ENCODE measurements around the gene SPATS2. TPM values are rescaled to one million over a fixed set of nuclear protein-coding genes. Genes with fewer than 3 reads are reported as not detected.

The SPATS2 gene
- total RNA-seq, 1 experiment from 2014 or later, result 43.1 TPM

DNA sequence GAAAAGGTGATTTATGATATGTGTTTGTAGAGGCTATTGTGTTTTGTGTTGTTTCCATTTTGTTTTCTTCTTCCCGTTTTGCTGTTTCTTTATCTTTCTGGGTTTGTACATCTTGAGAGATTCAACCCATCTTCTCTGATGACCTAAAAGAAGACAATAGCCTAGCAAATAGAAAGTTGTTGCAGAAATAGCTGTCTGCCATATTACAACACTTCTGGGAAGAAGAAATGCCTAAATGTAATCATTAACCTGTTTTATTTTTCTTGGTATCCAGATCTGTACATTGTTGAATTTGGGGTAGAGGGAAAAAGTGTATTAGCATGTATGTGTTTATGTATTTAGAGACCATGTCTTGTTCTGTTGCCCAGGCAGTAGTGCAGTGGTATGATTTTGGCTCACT is 50.3 kb downstream of the SPATS2 start:
- Mint-ChIP-seq H3K4me1 (ENCODE audit: low read depth, unreplicated experiment) (peaks cover 48% of the 10 kb centered on the region), H3K9me3 (ENCODE audit: unreplicated experiment) (no peaks in the 10 kb centered on the region), H3K27ac (ENCODE audit: unreplicated experiment) (peak overlapping the region; percentile 36), H3K4me3 (ENCODE audit: unreplicated experiment) (no peak overlapping the region), H3K36me3 (ENCODE audit: insufficient read depth, unreplicated experiment) (no peaks in the 10 kb centered on the region), H3K27me3 (ENCODE audit: insufficient read depth, unreplicated experiment) (no peaks in the 10 kb centered on the region)
- ChIA-PET CTCF (no interaction called here), POLR2A (interaction anchor here (1.9 kb wide), 1 partner anchor 50 kb away, joined by 8 read pairs; the partner anchor contains the start of gene SPATS2)
- Histone ChIP-seq H3K4me1 (peaks cover 64% of the 10 kb centered on the region), H3K36me3 (ENCODE audit: control insufficient read depth, insufficient read depth, low read length) (no peaks in the 10 kb centered on the region), H3K27me3 (replicated peaks; ENCODE audit: control insufficient read depth, insufficient read depth, low read length) (no peaks in the 10 kb centered on the region), H3K9me3 (no peaks in the 10 kb centered on the region), H3K4me3 (ENCODE audit: low read depth, low read length) (no peak overlapping the region)
- TF ChIP-seq CTCF (IDR thresholded peaks at IDR 0.05; ENCODE audit: insufficient read depth in 1 of 2, low read depth in 1 of 2, low read length in 1 of 2, severe bottlenecking in 1 of 2, unreplicated experiment in 1 of 2), result no peak
- BruUV-seq (replicated peaks), result no TSS peak
- DNase-seq, result no peak
- intact Hi-C loops (cut with micrococcal nuclease; ENCODE audit: unreplicated experiment), result no loop called here

DNA sequence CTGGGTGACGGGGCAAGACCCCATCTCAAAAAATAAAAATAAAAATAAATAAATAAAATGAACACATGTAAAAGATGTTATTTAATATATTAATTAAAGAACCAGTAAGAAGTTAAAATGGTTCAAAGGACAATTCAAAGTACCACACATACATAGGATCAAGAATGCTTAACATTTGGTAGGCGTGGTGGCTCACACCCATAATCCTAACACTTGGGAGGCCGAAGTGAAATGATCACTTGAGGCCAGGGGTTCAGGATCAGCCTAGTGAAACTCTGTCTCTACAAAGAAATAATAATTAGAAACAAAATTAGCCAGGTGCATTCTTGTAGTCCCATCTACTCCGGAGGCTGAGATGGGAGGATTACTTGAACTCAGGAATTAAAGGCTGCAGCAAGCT is 53.3 kb downstream of the SPATS2 start:
- H3K4me3 ChIP-seq (ENCODE audit: low read depth, low read length), result no peak overlapping the region
- Mint-ChIP-seq H3K9me3 (ENCODE audit: unreplicated experiment) (no peaks in the 10 kb centered on the region), H3K4me1 (ENCODE audit: low read depth, unreplicated experiment) (peaks cover 43% of the 10 kb centered on the region), H3K27ac (ENCODE audit: unreplicated experiment) (peak overlapping the region; percentile 40), H3K4me3 (ENCODE audit: unreplicated experiment) (no peak overlapping the region), H3K36me3 (ENCODE audit: insufficient read depth, unreplicated experiment) (peaks cover under 1% of the 10 kb centered on the region), H3K27me3 (ENCODE audit: insufficient read depth, unreplicated experiment) (no peaks in the 10 kb centered on the region)
- TF ChIP-seq CTCF (IDR thresholded peaks at IDR 0.05; ENCODE audit: insufficient read depth in 1 of 2, low read depth in 1 of 2, low read length in 1 of 2, severe bottlenecking in 1 of 2, unreplicated experiment in 1 of 2), result no peak
- ChIA-PET POLR2A (no interaction called here), CTCF (interaction anchor here (1.2 to 1.5 kb wide), 2 partner anchors 53 to 73 kb away, joined by 5 to 11 read pairs; partner anchors contain the start of genes DNAJC22 and SPATS2)
- H3K27me3 ChIP-seq (replicated peaks; ENCODE audit: control insufficient read depth, insufficient read depth, low read length), result no peaks in the 10 kb centered on the region
- no TSS peak for BruUV-seq (replicated peaks)
- intact Hi-C loops (cut with micrococcal nuclease; ENCODE audit: unreplicated experiment), result loop anchor here (2.0 kb wide), 1 partner anchor 54 kb away; the partner anchor contains the start of gene SPATS2
- H3K36me3 ChIP-seq (ENCODE audit: control insufficient read depth, insufficient read depth, low read length), result no peaks in the 10 kb centered on the region
- H3K9me3 ChIP-seq, result no peaks in the 10 kb centered on the region
- no peak for DNase-seq
- peaks cover 57% of the 10 kb centered on the region for H3K4me1 ChIP-seq

DNA sequence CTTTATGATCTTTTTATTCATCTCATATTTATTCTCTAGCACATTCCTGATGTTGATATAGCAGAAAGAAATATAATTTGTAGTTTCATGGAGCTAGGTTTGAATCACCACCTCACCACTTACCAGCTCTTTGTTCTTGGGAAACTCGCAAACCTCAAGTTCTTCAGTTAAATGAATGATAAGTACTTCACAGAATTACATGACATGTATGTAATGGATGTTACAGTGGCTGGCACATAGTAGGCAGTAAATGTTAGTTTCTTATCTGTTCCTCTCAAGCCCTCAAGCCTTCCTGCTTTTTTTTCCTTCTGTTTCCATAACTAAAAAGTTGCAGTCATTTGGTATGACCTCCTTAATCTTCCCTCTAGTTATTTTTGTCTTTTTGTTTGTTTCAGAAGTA is 54.9 kb downstream of the SPATS2 start:
- Histone ChIP-seq H3K36me3 (ENCODE audit: control insufficient read depth, insufficient read depth, low read length) (no peaks in the 10 kb centered on the region), H3K9me3 (no peaks in the 10 kb centered on the region), H3K4me1 (peaks cover 49% of the 10 kb centered on the region), H3K4me3 (ENCODE audit: low read depth, low read length) (no peak overlapping the region), H3K27me3 (replicated peaks; ENCODE audit: control insufficient read depth, insufficient read depth, low read length) (no peaks in the 10 kb centered on the region)
- no peak for TF ChIP-seq CTCF (IDR thresholded peaks at IDR 0.05; ENCODE audit: insufficient read depth in 1 of 2, low read depth in 1 of 2, low read length in 1 of 2, severe bottlenecking in 1 of 2, unreplicated experiment in 1 of 2)
- intact Hi-C loops (cut with micrococcal nuclease; ENCODE audit: unreplicated experiment), result no loop called here
- Mint-ChIP-seq H3K4me3 (ENCODE audit: unreplicated experiment) (no peak overlapping the region), H3K27ac (ENCODE audit: unreplicated experiment) (peak overlapping the region; percentile 40), H3K4me1 (ENCODE audit: low read depth, unreplicated experiment) (peaks cover 36% of the 10 kb centered on the region), H3K36me3 (ENCODE audit: insufficient read depth, unreplicated experiment) (peaks cover 14% of the 10 kb centered on the region), H3K9me3 (ENCODE audit: unreplicated experiment) (no peaks in the 10 kb centered on the region), H3K27me3 (ENCODE audit: insufficient read depth, unreplicated experiment) (no peaks in the 10 kb centered on the region)
- ChIA-PET CTCF (interaction anchor here (1.3 to 1.7 kb wide), 4 partner anchors 55 to 158 kb away, joined by 7 to 11 read pairs (median 10); partner anchors contain the start of gene SPATS2), POLR2A (interaction anchor here (0.8 to 1.7 kb wide), 2 partner anchors 55 to 190 kb away, joined by 5 to 24 read pairs; partner anchors contain the start of gene SPATS2)
- no peak for DNase-seq
- BruUV-seq (replicated peaks), result no TSS peak
